ENCODE measurements around the gene DYNC2I2. TPM values are rescaled to one million over a fixed set of nuclear protein-coding genes. Genes with fewer than 3 reads are reported as not detected.

The DYNC2I2 gene
- total and polyA plus RNA-seq, 2 donors (not counting 3 experiments of a cell fraction or from before 2014, with no cell fraction given), result 73.6 to 82.6 TPM

DNA sequence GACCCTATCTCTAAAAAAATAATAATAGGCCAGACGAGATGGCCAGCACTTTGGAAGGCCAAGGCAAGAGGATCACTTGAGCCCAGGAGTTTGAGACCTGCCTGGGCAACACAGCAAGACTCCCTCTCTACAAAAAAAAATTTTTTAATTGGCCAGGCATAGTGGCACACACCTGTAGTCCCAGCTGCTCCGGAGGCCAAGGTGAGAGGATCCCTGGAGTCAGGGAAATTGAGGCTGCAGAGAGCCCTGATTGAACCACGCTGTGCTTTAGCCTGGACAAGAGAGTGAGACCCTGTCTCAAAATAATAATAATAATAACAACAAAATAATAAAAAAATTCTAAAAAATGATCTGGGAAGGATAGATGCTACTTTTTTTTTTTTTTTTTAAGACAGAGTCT lies 1.1 kb upstream of the DYNC2I2 start:
- dilution Hi-C loops (cut with MboI; ENCODE audit: extremely low pct_ligation_motif_present, low sequenced_read_pairs), result no loop called here

More for the DNA sequence above, 1.1 kb upstream of the DYNC2I2 start:
- Histone ChIP-seq H2AFZ (ENCODE audit: low read depth, low read length) (peak overlapping the region; percentile 52), H3K36me3 (ENCODE audit: control insufficient read depth in 2 of 2, extremely low read depth in 1 of 2, insufficient read depth in 2 of 2, low read length in 2 of 2) (no peaks in the 10 kb centered on the region), H3K79me2 (ENCODE audit: control insufficient read depth, insufficient read depth, low read length) (peaks cover 5% of the 10 kb centered on the region), H3K4me2 (ENCODE audit: insufficient read depth, low read length) (no peak overlapping the region), H3K4me1 (ENCODE audit: control insufficient read depth, extremely low read depth, insufficient read depth, low read length) (peaks cover 2% of the 10 kb centered on the region), H3K9me1 (replicated peaks; ENCODE audit: control insufficient read depth, extremely low read depth, insufficient read depth, low read length) (no peaks in the 10 kb centered on the region), H3K27me3 (ENCODE audit: control insufficient read depth in 2 of 2, insufficient read depth in 2 of 2, low read length in 2 of 2) (no peaks in the 10 kb centered on the region), H3K9ac (replicated peaks; ENCODE audit: extremely low read depth, insufficient read depth, low read length) (no peak overlapping the region), H3K4me3 (replicated peaks in 1 of 3; ENCODE audit: insufficient read depth in 1 of 3, low read depth in 1 of 3, low read length in 3 of 3) (no peak overlapping the region), H4K20me1 (replicated peaks; ENCODE audit: control insufficient read depth, extremely low read depth, insufficient read depth, low read length) (no peaks in the 10 kb centered on the region), H3K27ac (ENCODE audit: insufficient read depth, low read depth, low read length) (no peak overlapping the region), H3K9me3 (replicated peaks; ENCODE audit: control insufficient read depth, insufficient read depth, low read length) (no peaks in the 10 kb centered on the region)
- DNase-seq (ENCODE audit: low read depth, low spot score) (no peak), FAIRE-seq (no peak)
- CTCF ChIA-PET, result no interaction called here
- no TSS peak for BruUV-seq (replicated peaks)
- intact Hi-C loops (cut with micrococcal nuclease), result loop anchor here (2.0 kb wide), 1 partner anchor 31 kb away; the partner anchor contains the start of gene SET
- POLR2A ChIA-PET, result interaction anchor here (0.7 kb wide), 1 partner anchor 1261 kb away, joined by 3 read pairs; the partner anchor contains the start of gene SLC2A8
- no peak for TF ChIP-seq EZH2 (IDR thresholded peaks at IDR 0.05; ENCODE audit: borderline replicate concordance, low read depth, low read length, severe bottlenecking)
- no peak for TF ChIP-seq POLR2AphosphoS5 (IDR thresholded peaks at IDR 0.05; ENCODE audit: insufficient read depth, low read depth, low read length)
- TF ChIP-seq MYC (IDR thresholded peaks at IDR 0.05; ENCODE audit: low read depth, low read length), result no peak
- TF ChIP-seq, protein P1, sequence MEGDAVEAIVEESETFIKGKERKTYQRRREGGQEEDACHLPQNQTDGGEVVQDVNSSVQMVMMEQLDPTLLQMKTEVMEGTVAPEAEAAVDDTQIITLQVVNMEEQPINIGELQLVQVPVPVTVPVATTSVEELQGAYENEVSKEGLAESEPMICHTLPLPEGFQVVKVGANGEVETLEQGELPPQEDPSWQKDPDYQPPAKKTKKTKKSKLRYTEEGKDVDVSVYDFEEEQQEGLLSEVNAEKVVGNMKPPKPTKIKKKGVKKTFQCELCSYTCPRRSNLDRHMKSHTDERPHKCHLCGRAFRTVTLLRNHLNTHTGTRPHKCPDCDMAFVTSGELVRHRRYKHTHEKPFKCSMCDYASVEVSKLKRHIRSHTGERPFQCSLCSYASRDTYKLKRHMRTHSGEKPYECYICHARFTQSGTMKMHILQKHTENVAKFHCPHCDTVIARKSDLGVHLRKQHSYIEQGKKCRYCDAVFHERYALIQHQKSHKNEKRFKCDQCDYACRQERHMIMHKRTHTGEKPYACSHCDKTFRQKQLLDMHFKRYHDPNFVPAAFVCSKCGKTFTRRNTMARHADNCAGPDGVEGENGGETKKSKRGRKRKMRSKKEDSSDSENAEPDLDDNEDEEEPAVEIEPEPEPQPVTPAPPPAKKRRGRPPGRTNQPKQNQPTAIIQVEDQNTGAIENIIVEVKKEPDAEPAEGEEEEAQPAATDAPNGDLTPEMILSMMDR (IDR thresholded peaks at IDR 0.05; ENCODE audit: extremely low read depth in 1 of 2, insufficient read depth in 1 of 2, low read depth in 1 of 2, low read length in 2 of 2), result no peak
- no peak for TF ChIP-seq POLR2A (IDR thresholded peaks at IDR 0.05; ENCODE audit: low read depth, low read length)
- TF ChIP-seq FOS (IDR thresholded peaks at IDR 0.05; ENCODE audit: borderline replicate concordance, insufficient read depth, low read length), result no peak
- TF ChIP-seq GATA2 (IDR thresholded peaks at IDR 0.05; ENCODE audit: insufficient read depth, insufficient read length, low read depth, low read length), result no peak
- no peak for TF ChIP-seq JUN (IDR thresholded peaks at IDR 0.05; ENCODE audit: borderline replicate concordance, insufficient read depth, insufficient read length, low read depth)
- TF ChIP-seq, protein P2, sequence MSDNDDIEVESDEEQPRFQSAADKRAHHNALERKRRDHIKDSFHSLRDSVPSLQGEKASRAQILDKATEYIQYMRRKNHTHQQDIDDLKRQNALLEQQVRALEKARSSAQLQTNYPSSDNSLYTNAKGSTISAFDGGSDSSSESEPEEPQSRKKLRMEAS (IDR thresholded peaks at IDR 0.05; ENCODE audit: insufficient read depth, insufficient read length), result no peak

Data from endothelial cell of umbilical vein (primary cell).